ENCODE data around the gene ACAP2. TPM values are rescaled to one million over a fixed set of nuclear protein-coding genes. Genes with fewer than 3 reads are reported as not detected.
"Not testable (repeated sequence)": the region's sequence is repeated elsewhere in the genome, so short reads cannot be mapped to it uniquely, and the experiment has no call there.

Gene ACAP2
- total and polyA plus RNA-seq, 2 experiments from 2014 or later: 27.0 to 47.4 TPM

GRCh38 chr3:195372220-195372619 is 70.6 kb downstream of the ACAP2 start:
- H2AFZ ChIP-seq: no peak overlapping the region
- H3K9me3 ChIP-seq (ENCODE audit: low read depth): no peaks in the 10 kb centered on the region
- no peaks in the 10 kb centered on the region for H3K9me2 ChIP-seq (replicated peaks; ENCODE audit: insufficient read depth)
- H3K4me2 ChIP-seq: no peak overlapping the region
- no peak overlapping the region for H3K27ac ChIP-seq
- no peaks in the 10 kb centered on the region for H3K79me2 ChIP-seq
- no peaks in the 10 kb centered on the region for H3K27me3 ChIP-seq
- 94% methylated on average over 7 of the region's 7 CpGs for WGBS (ENCODE audit: low lambda C conversion rate, missing lambda C conversion rate)
- DNase-seq (ENCODE audit: low spot score): no peak
- H4K20me1 ChIP-seq (ENCODE audit: insufficient read depth, poor library complexity, severe bottlenecking): no peaks in the 10 kb centered on the region
- no peaks in the 10 kb centered on the region for H3K4me1 ChIP-seq (ENCODE audit: insufficient read depth)
- no peaks in the 10 kb centered on the region for H3K36me3 ChIP-seq (replicated peaks; ENCODE audit: insufficient read depth, low read depth)
- TF ChIP-seq, protein P1, sequence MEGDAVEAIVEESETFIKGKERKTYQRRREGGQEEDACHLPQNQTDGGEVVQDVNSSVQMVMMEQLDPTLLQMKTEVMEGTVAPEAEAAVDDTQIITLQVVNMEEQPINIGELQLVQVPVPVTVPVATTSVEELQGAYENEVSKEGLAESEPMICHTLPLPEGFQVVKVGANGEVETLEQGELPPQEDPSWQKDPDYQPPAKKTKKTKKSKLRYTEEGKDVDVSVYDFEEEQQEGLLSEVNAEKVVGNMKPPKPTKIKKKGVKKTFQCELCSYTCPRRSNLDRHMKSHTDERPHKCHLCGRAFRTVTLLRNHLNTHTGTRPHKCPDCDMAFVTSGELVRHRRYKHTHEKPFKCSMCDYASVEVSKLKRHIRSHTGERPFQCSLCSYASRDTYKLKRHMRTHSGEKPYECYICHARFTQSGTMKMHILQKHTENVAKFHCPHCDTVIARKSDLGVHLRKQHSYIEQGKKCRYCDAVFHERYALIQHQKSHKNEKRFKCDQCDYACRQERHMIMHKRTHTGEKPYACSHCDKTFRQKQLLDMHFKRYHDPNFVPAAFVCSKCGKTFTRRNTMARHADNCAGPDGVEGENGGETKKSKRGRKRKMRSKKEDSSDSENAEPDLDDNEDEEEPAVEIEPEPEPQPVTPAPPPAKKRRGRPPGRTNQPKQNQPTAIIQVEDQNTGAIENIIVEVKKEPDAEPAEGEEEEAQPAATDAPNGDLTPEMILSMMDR (IDR thresholded peaks at IDR 0.05; ENCODE audit: poor library complexity): no peak
- no peak for TF ChIP-seq EZH2 (IDR thresholded peaks at IDR 0.05; ENCODE audit: borderline replicate concordance)
- no peak for TF ChIP-seq EZH2phosphoT487 (IDR thresholded peaks at IDR 0.05; ENCODE audit: low read depth, severe bottlenecking, unreplicated experiment)
- no peak overlapping the region for H3K4me3 ChIP-seq

GRCh38 chr3:195366200-195366925 is 76.5 kb downstream of the ACAP2 start:
- H3K27ac ChIP-seq: no peak overlapping the region
- H2AFZ ChIP-seq: no peak overlapping the region
- H4K20me1 ChIP-seq (ENCODE audit: insufficient read depth, poor library complexity, severe bottlenecking): no peaks in the 10 kb centered on the region
- H3K4me2 ChIP-seq: no peak overlapping the region
- no peaks in the 10 kb centered on the region for H3K4me1 ChIP-seq (ENCODE audit: insufficient read depth)
- H3K36me3 ChIP-seq (replicated peaks; ENCODE audit: insufficient read depth, low read depth): no peaks in the 10 kb centered on the region
- H3K9me2 ChIP-seq (replicated peaks; ENCODE audit: insufficient read depth): no peaks in the 10 kb centered on the region
- no peaks in the 10 kb centered on the region for H3K27me3 ChIP-seq
- no peak for TF ChIP-seq EZH2phosphoT487 (IDR thresholded peaks at IDR 0.05; ENCODE audit: low read depth, severe bottlenecking, unreplicated experiment)
- TF ChIP-seq, protein P1 (IDR thresholded peaks at IDR 0.05; ENCODE audit: poor library complexity): no peak
- TF ChIP-seq EZH2 (IDR thresholded peaks at IDR 0.05; ENCODE audit: borderline replicate concordance): no peak
- peaks cover 2% of the 10 kb centered on the region for H3K79me2 ChIP-seq
- DNase-seq (ENCODE audit: low spot score): no peak
- H3K4me3 ChIP-seq: no peak overlapping the region
- WGBS (ENCODE audit: low lambda C conversion rate, missing lambda C conversion rate): 82% methylated on average over 5 of the region's 5 CpGs
- no peaks in the 10 kb centered on the region for H3K9me3 ChIP-seq (ENCODE audit: low read depth)

DNA sequence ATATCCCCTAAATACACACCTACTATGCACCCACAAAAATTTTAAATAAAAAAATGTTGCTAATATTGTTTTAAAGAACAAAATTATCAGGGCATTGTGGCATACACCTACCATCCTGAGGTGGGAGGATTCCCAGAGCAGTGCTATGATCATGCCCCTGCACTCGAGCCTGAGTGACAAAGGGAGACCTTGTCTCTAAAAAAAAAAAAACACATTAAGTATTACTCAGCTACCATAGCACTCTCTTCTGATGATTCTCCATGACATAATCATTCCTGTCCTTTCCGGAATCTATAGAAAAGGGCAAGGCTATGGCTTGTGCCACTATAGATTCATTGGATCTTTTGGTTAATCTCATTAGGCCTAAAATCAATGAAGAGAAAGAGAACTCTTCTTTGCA is 77.4 kb downstream of the ACAP2 start:
- no peaks in the 10 kb centered on the region for H3K27me3 ChIP-seq
- TF ChIP-seq EZH2phosphoT487 (IDR thresholded peaks at IDR 0.05; ENCODE audit: low read depth, severe bottlenecking, unreplicated experiment) (no peak), EZH2 (IDR thresholded peaks at IDR 0.05; ENCODE audit: borderline replicate concordance) (no peak)
- TF ChIP-seq, protein P1 (IDR thresholded peaks at IDR 0.05; ENCODE audit: poor library complexity): no peak
- H2AFZ ChIP-seq: no peak overlapping the region
- DNase-seq (ENCODE audit: low spot score): no peak
- no peaks in the 10 kb centered on the region for H3K36me3 ChIP-seq (replicated peaks; ENCODE audit: insufficient read depth, low read depth)
- no peaks in the 10 kb centered on the region for H4K20me1 ChIP-seq (ENCODE audit: insufficient read depth, poor library complexity, severe bottlenecking)
- no peaks in the 10 kb centered on the region for H3K4me1 ChIP-seq (ENCODE audit: insufficient read depth)
- H3K4me3 ChIP-seq: no peak overlapping the region
- no peak overlapping the region for H3K4me2 ChIP-seq
- no peaks in the 10 kb centered on the region for H3K9me2 ChIP-seq (replicated peaks; ENCODE audit: insufficient read depth)
- 97% methylated on average over 2 of the region's 2 CpGs for WGBS (ENCODE audit: low lambda C conversion rate, missing lambda C conversion rate)
- no peak overlapping the region for H3K27ac ChIP-seq
- H3K9me3 ChIP-seq (ENCODE audit: low read depth): no peaks in the 10 kb centered on the region
- peaks cover 5% of the 10 kb centered on the region for H3K79me2 ChIP-seq

DNA sequence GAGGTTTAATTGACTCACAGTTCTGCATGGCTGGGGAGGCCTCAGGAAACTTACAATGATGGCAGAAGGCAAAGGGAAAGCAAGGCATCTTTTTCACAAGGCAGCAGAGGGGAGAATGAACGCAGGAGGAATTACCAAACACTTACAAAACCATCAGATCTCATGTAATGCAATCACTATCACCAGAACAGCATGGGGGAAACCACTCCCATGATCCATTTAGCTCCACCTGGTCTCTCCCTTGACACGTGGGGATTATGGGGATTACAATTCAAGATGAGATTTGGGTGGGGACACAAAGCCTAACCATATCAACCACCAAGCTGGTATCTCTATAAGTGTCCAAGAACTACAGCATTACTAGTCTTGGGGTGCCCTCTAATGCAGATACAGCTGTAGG is 85.0 kb downstream of the ACAP2 start:
- WGBS (ENCODE audit: low lambda C conversion rate, missing lambda C conversion rate): 64% methylated on average over 2 of the region's 2 CpGs
- H3K4me2 ChIP-seq: not testable (repeated sequence)

More for the DNA sequence above, 85.0 kb downstream of the ACAP2 start:
- not testable (repeated sequence) for DNase-seq (ENCODE audit: low spot score); H3K9me2 ChIP-seq (replicated peaks; ENCODE audit: insufficient read depth); H3K4me1 ChIP-seq (ENCODE audit: insufficient read depth); H2AFZ ChIP-seq; H3K27me3 ChIP-seq; H3K27ac ChIP-seq; H4K20me1 ChIP-seq (ENCODE audit: insufficient read depth, poor library complexity, severe bottlenecking); H3K4me3 ChIP-seq; H3K36me3 ChIP-seq (replicated peaks; ENCODE audit: insufficient read depth, low read depth); H3K9me3 ChIP-seq (ENCODE audit: low read depth)
- H3K79me2 ChIP-seq: peaks cover 24% of the 10 kb centered on the region

Measured in hepatocyte (in vitro differentiated cells).